A549 (cell line): ENCODE results near the gene TOM1L2. TPM values are rescaled to one million over a fixed set of nuclear protein-coding genes. Genes with fewer than 3 reads are reported as not detected.

Source experiments
- ATAC-seq, 2 experiments: fragments of 200-7000 bp in 1 of 2; fragments of >200 bp in 1 of 2; cut with Nextera tagmentation in 1 of 2; cut with Tn5 transposase in 1 of 2; 3 replicates each; pipeline versions ENCODE4 v1.8.0 to v1.9.1; 2018 to 2020; ENCODE audit warnings: mild to moderate bottlenecking in 1 of 2, moderate library complexity in 1 of 2
- CTCF ChIA-PET: fragments of 300-600 bp; sonication (Branson Sonifier 250); formaldehyde crosslinking; extraction: SDS; loops from one replicate; lab custom pipeline; 2021; ENCODE audit warnings: antibody characterized with exemption, inconsistent platforms; lab: Yijun Ruan, JAX
- POLR2A ChIA-PET: fragments of 350-600 bp; formaldehyde crosslinking; extraction: SDS; loops from one replicate; lab custom pipeline; 2021; ENCODE audit warnings: antibody characterized with exemption, inconsistent platforms; lab: Yijun Ruan, JAX
- DNase-seq, 2 experiments: peaks; one replicate each; pipeline versions ENCODE4 v3.0.0 to v3.0.0-alpha.2; 2011 to 2016; ENCODE audit warnings: low read depth in 1 of 2, low spot score in 1 of 2
- FAIRE-seq: peaks from 2 replicates; lab custom pipeline; 2011; peaks lifted over from hg19 to GRCh38; lab: Jason Lieb, UNC
- H3K27ac ChIP-seq, 2 experiments: fragments of >200 bp; sonication (Bioruptor Twin); formaldehyde crosslinking; 3 replicates each; pipeline ENCODE4 v1.5.1; 2016 to 2017
- H3K4me1 ChIP-seq: fragments of >200 bp; sonication (Bioruptor Twin); formaldehyde crosslinking; 3 replicates; pipeline ENCODE4 v1.6.1; 2016
- H3K4me2 ChIP-seq: fragments of >200 bp; sonication (Bioruptor Twin); formaldehyde crosslinking; 3 replicates; pipeline ENCODE4 v1.6.1; 2016
- H3K4me3 ChIP-seq: fragments of >200 bp; sonication (Bioruptor Twin); formaldehyde crosslinking; 3 replicates; pipeline ENCODE4 v1.5.1; 2016
- H3K9me3 ChIP-seq: fragments of >200 bp; sonication (Bioruptor Twin); formaldehyde crosslinking; 3 replicates; pipeline ENCODE4 v1.6.1; 2016
- BHLHE40 ChIP-seq: IDR thresholded peaks from 2 replicates; pipeline ENCODE4 v1.6.1; 2012; ENCODE audit warnings: low read depth, low read length, inconsistent platforms
- CBX8 ChIP-seq: fragments of 200-600 bp; sonication (generic); IDR thresholded peaks from 2 replicates; pipeline ENCODE4 v1.6.1; 2016
- CHD4 ChIP-seq: fragments of 200-600 bp; sonication (generic); IDR thresholded peaks from 2 replicates; pipeline ENCODE4 v1.6.1; 2016; ENCODE audit warnings: antibody characterized with exemption, mild to moderate bottlenecking, borderline replicate concordance
- E2F6 ChIP-seq: IDR thresholded peaks from 2 replicates; pipeline ENCODE4 v1.6.1; 2012; ENCODE audit warnings: low read depth, borderline replicate concordance
- EHF ChIP-seq: fragments of 250-450 bp; sonication (Bioruptor Pico); IDR thresholded peaks from 2 replicates; pipeline ENCODE4 v1.5.0; 2020; ENCODE audit warnings: mild to moderate bottlenecking
- ELK1 ChIP-seq: fragments of 150-350 bp; IDR thresholded peaks from 2 replicates; pipeline ENCODE4 v1.6.1; 2014; ENCODE audit warnings: low read depth, mild to moderate bottlenecking, low read length
- EP300 ChIP-seq, 2 experiments: fragments of >200 bp; sonication (Bioruptor Twin); formaldehyde crosslinking; IDR thresholded peaks; 2 replicates in 1 of 2; 3 replicates in 1 of 2; pipeline ENCODE4 v1.6.1; 2016 to 2017
- FOSB ChIP-seq: fragments of 250-450 bp; sonication (Bioruptor Pico); IDR thresholded peaks from 2 replicates; pipeline ENCODE4 v1.5.0; 2020; ENCODE audit warnings: mild to moderate bottlenecking, moderate library complexity
- FOXS1 ChIP-seq: fragments of 250-450 bp; sonication (Bioruptor Pico); IDR thresholded peaks from 2 replicates; pipeline ENCODE4 v1.5.0; 2020; ENCODE audit warnings: mild to moderate bottlenecking, moderate library complexity
- HDAC2 ChIP-seq: fragments of 200-600 bp; sonication (generic); IDR thresholded peaks from 2 replicates; pipeline ENCODE4 v1.6.1; 2016
- HES2 ChIP-seq: fragments of >200 bp; sonication (Bioruptor Twin); formaldehyde crosslinking; IDR thresholded peaks from 2 replicates; pipeline ENCODE4 v1.6.1; 2016
- HMGXB4 ChIP-seq: fragments of 250-450 bp; sonication (Bioruptor Pico); IDR thresholded peaks from 2 replicates; pipeline ENCODE4 v1.5.0; 2021; ENCODE audit warnings: mild to moderate bottlenecking, moderate library complexity, borderline replicate concordance
- HOXA7 ChIP-seq: fragments of 250-450 bp; sonication (Bioruptor Pico); IDR thresholded peaks from 2 replicates; pipeline ENCODE4 v1.5.0; 2020; ENCODE audit warnings: mild to moderate bottlenecking, moderate library complexity
- JUN ChIP-seq, 2 experiments: fragments of >200 bp; sonication (Bioruptor Twin); formaldehyde crosslinking; IDR thresholded peaks; 2 replicates in 1 of 2; 3 replicates in 1 of 2; pipeline ENCODE4 v1.6.1; 2016 to 2017
- KDM1A ChIP-seq: fragments of 200-600 bp; sonication (generic); IDR thresholded peaks from 2 replicates; pipeline ENCODE4 v1.6.1; 2016; ENCODE audit warnings: low read depth, mild to moderate bottlenecking
- KDM5A ChIP-seq: fragments of 200-600 bp; sonication (generic); IDR thresholded peaks from 2 replicates; pipeline ENCODE4 v1.6.1; 2016; ENCODE audit warnings: antibody characterized with exemption, mild to moderate bottlenecking
- NFE2L2 ChIP-seq: fragments of 150-350 bp; conservative IDR thresholded peaks from 2 replicates; pipeline ENCODE4 v1.6.1; 2014; ENCODE audit warnings: low read length
- NPAS2 ChIP-seq: fragments of 250-450 bp; sonication (Bioruptor Pico); IDR thresholded peaks from 2 replicates; pipeline ENCODE4 v1.8.0; 2022; ENCODE audit warnings: mild to moderate bottlenecking, moderate library complexity, borderline replicate concordance
- POLR2A ChIP-seq: IDR thresholded peaks from 2 replicates; pipeline ENCODE4 v1.6.1; 2012; ENCODE audit warnings: mild to moderate bottlenecking, low read length
- POLR2AphosphoS2 ChIP-seq: conservative IDR thresholded peaks from 2 replicates; pipeline ENCODE4 v1.6.1; 2012; ENCODE audit warnings: low read length, improper control_type of control experiment, inconsistent platforms
- RAD21 ChIP-seq, 2 experiments: fragments of >200 bp in 1 of 2; sonication (Bioruptor Twin) in 1 of 2; formaldehyde crosslinking in 1 of 2; IDR thresholded peaks in 1 of 2; conservative IDR thresholded peaks in 1 of 2; 2 replicates in 1 of 2; 3 replicates in 1 of 2; pipeline ENCODE4 v1.6.1; 2012 to 2018; ENCODE audit warnings: inconsistent platforms in 1 of 2
- RCOR1 ChIP-seq: fragments of 150-350 bp; IDR thresholded peaks from 2 replicates; pipeline ENCODE4 v1.6.1; 2014; ENCODE audit warnings: antibody characterized with exemption, low read length, low read depth
- REST ChIP-seq: fragments of 200-600 bp; sonication (generic); IDR thresholded peaks from 2 replicates; pipeline ENCODE4 v1.6.1; 2016; ENCODE audit warnings: antibody characterized with exemption, mild to moderate bottlenecking, moderate library complexity
- RNF2 ChIP-seq: fragments of 200-600 bp; sonication (generic); IDR thresholded peaks from 2 replicates; pipeline ENCODE4 v1.6.1; 2016; ENCODE audit warnings: low read depth, mild to moderate bottlenecking, antibody characterized with exemption, moderate library complexity, borderline replicate concordance
- SREBF2 ChIP-seq: fragments of 450-650 bp; IDR thresholded peaks from 2 replicates; pipeline ENCODE4 v1.6.1; 2014; ENCODE audit warnings: mild to moderate bottlenecking, moderate library complexity
- USF2 ChIP-seq: fragments of 450-650 bp; IDR thresholded peaks from 2 replicates; pipeline ENCODE4 v1.6.1; 2014; ENCODE audit warnings: antibody characterized with exemption
- ZC3H11A ChIP-seq: fragments of 450-650 bp; IDR thresholded peaks from 2 replicates; pipeline ENCODE4 v1.6.1; 2014; ENCODE audit warnings: antibody characterized with exemption, mild to moderate bottlenecking
- ZSCAN20 ChIP-seq: fragments of 250-450 bp; sonication (Bioruptor Pico); IDR thresholded peaks from 2 replicates; pipeline ENCODE4 v1.8.0; 2022; ENCODE audit warnings: mild to moderate bottlenecking, moderate library complexity
- WGBS: methylation state at CpG from one replicate; pipeline ENCODE4 v1.1.6; 2017; ENCODE audit errors: missing lambda C conversion rate; 5-methylcytosine and 5-hydroxymethylcytosine counted together
- polyA plus RNA-seq, 4 experiments: library from polyadenylated mRNA; depleted of rRNA in 3 of 4; stranded (reverse); fragments of >200 nt; fragmentation: RNase III in 1 of 4; extraction: RNeasy Plus Mini Kit Qiagen cat#74134 plus additional on column Dnase treatment in 1 of 4; gene quantifications; 2 replicates in 3 of 4; 3 replicates in 1 of 4; pipeline ENCODE4 v1.2.3, GENCODE V29; 2011 to 2017

TOM1L2 gene
- polyA plus RNA-seq, 2 of the 4 experiments (the other 2 are of a cell fraction), result 19.2 to 24.7 TPM

GRCh38 chr17:17824119-17824782 is 147.9 kb downstream of the TOM1L2 start (continued):
- TF ChIP-seq HMGXB4 (CRISPR knock-in tag) (0 out of 2 replicates have a peak, but pooled peaks have one; percentile 30), KDM1A (no peak), POLR2A (no peak), FOSB (CRISPR knock-in tag) (0 out of 2 replicates have a peak, but pooled peaks have one; percentile 33), HDAC2 (no peak), SREBF2 (no peak), RNF2 (no peak), ZSCAN20 (peak; percentile 66; the same call in 1 of the 2 replicates), EHF (peak; percentile 92; the same call in 1 of the 2 replicates), BHLHE40 (no peak), USF2 (no peak), FOXS1 (peak; percentile 40; the same call in 1 of the 2 replicates), KDM5A (no peak), CHD4 (peak; percentile 17; the same call in 1 of the 2 replicates), NFE2L2 (no peak), HOXA7 (CRISPR knock-in tag) (0 out of 2 replicates have a peak, but pooled peaks have one; percentile 73), RAD21 (conservative IDR thresholded peaks at IDR 0.05 in 1 of 2, IDR thresholded peaks at IDR 0.05 in 1 of 2) (no peak; a peak in 1 of 5 replicates), E2F6 (0 out of 2 replicates have a peak, but pooled peaks have one; percentile 69), POLR2AphosphoS2 (no peak)

GRCh38 chr17:17823433-17824118 is 148.6 kb downstream of the TOM1L2 start:
- 5% methylated on average over 29 of the region's 69 CpGs for WGBS
- CTCF ChIA-PET, result interaction anchor here (0.6 to 30.5 kb wide), 7 partner anchors 10 to 162 kb away, joined by 3 to 859 read pairs (median 3); partner anchors contain the start of gene SREBF1
- DNase-seq (peak; percentile 90 to 98), ATAC-seq (peak; percentile 55 to 76), FAIRE-seq (no peak)
- Histone ChIP-seq H3K4me1 (peaks cover 96% of the 10 kb centered on the region), H3K4me2 (peak overlapping the region; percentile 100), H3K4me3 (peak overlapping the region; percentile 53), H3K9me3 (no peaks in the 10 kb centered on the region), H3K27ac (peak overlapping the region; percentile 93 to 96)
- POLR2A ChIA-PET, result interaction anchor here (1.0 kb wide), 3 partner anchors 9 to 17 kb away, joined by 3 to 29 read pairs (median 4); partner anchors contain the start of gene SREBF1
- TF ChIP-seq JUN (IDR thresholded peaks at IDR 0.05) (peak in 1 of 2 experiments; percentile 72; a peak in 3 of 5 replicates), HOXA7 (CRISPR knock-in tag) (no peak), POLR2AphosphoS2 (no peak), ELK1 (no peak), CBX8 (no peak), KDM5A (no peak), RCOR1 (no peak), HES2 (no peak), REST (no peak), EP300 (IDR thresholded peaks at IDR 0.05) (peak in 1 of 2 experiments; percentile 37; a peak in 1 of 5 replicates), ZC3H11A (no peak), KDM1A (no peak), NPAS2 (CRISPR knock-in tag) (no peak), EHF (no peak)
